GM19452 (cell line): ENCODE results near the gene NUP107.

Experiments
- ATAC-seq: cut with Tn5 transposase; IDR thresholded peaks from one replicate; pipeline ENCODE4 v1.9.1; 2021; ENCODE audit not compliant: unreplicated experiment

NUP107 gene

DNA sequence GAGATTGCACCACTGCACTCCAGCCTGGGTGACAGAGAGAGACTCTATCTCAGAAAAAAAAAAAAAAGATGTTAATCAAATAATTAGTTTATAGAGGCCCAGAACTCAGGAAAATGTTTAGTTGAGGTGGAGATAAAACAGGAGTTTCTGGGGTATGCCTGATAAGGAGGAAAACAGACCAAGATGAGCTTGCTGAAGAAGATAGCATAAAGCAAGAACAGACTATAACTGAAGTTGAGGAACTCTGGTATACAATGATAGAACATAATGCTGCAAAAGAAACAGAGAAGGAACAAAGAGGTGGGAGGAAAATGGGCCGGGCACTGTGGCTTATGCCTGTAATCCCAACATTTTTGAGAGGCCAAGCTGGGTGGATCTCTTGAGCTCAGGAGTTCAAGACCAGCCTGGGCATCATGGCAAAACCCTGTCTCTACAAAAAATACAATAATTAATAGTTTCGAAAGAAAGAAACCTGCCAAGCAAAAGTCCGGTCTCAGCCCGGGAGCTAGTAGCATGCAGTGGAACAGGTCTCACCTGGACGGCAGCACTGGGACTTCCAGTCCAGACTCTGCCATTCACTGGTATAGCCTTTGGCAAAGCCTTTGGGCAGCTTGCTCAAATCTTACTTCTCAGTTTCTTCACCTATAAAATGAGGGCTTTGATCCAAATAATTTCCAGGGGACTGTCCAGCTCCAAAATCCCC lies 84.6 kb downstream of the NUP107 start:
- no peak for ATAC-seq

DNA sequence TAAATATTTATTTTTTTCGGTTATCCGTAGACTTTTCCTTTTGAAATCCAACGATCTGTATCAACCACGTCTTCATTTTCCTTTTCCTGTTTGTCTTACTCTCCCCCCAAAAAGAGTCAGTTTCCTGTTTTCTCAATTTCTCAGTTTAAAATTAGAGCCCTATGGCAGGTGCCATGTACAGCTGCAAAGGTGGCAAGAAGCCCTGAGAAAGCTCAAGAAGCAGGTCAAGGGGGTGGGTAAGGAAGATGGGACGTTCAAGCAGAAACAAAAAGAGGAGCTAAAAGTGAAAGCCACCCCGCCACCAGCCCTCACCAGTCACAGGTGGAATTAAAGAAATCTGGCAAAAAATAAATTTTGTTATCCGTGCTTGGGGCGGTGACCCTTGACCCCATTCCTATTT lies 85.9 kb downstream of the NUP107 start:
- no peak for ATAC-seq

DNA sequence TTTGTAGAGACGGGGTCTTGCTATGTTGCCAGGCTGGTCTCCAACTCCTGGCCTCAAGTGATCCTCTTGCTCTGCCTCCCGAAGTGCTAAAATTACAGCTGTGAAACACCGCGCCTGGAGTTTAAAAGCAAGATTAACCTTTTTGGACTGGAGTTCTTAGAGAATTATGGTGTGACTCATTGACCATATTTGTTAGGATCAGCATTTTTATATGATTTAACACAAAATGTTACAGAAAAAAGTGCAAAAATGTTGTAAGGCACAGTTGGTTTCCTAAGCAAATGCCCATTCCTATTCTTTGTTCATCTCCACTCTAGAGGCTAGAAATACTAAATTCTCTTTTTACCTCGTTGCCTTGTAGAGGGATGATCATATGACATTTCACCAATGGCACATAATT lies 86.8 kb downstream of the NUP107 start:
- no peak for ATAC-seq

DNA sequence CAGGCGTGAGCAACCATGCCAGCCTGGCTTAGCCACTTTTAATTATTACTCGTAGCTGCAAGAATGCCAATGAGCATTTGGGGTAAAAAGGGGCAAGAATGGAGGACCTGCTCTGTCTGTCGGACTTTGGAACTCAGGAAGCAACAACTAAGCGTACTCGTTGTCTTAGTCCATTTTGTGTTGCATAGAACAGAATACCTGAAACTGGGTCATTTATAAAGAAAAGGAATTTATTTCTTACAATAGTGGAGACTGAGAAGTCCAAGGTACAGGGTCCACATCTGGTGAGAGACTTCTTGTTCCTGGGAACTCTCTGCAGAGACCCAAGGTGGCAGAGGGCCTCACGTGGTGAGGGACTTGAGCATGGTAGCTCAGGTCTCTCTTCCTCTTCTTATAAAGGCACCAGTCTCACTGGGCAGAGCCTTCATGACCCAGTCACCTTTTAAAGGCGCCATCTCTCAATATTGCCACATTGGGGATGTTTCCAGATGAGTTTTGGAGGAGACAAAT lies 88.4 kb downstream of the NUP107 start:
- no peak for ATAC-seq

DNA sequence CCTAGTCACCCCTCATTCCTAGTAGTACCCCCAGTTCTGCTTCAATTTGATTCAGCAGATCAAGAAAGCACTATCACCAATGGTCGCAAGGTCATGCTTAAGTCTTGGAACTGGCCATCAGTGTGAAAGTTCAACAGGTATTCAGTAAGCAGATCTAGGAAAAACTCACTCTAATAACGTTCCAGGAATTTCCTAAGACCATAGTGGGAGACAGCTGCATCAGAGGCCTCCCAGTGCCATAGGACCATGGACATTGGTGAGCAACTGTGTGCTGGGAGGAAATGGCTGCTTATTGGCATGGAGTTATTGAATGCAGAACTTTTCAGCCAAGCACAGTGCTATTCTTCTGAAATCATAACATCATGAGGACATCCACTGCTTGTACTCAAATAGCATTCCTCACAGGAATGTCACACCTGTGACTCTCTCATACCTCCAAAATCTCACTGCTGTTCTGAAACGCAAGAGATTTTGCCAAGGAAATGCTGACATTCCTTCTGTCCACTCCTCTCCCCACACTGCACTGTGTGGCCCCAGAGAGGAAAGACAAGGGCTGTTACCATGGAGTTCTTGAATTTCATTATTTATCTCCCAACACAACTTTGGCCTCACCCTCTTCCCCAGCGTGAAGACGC lies 90.3 kb downstream of the NUP107 start:
- no peak for ATAC-seq

DNA sequence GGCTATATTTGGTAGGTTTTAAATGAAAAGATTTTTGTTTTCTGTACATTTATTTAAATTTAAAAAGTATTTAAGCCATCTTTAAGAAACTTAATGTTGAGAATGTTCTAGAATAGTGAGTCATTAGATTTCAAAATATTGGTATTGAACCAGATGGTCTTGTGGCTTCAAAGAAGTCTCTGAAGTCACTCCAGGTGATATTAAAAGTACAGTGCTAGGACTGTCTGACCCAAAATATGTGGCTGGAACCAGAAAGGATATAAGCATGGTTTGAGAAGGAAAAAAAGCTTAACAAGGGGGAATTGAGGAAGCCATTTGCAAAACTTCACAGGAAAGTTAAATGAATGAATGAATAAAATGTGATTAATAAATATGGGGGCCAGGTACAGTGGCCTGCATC lies 92.5 kb downstream of the NUP107 start:
- no peak for ATAC-seq

DNA sequence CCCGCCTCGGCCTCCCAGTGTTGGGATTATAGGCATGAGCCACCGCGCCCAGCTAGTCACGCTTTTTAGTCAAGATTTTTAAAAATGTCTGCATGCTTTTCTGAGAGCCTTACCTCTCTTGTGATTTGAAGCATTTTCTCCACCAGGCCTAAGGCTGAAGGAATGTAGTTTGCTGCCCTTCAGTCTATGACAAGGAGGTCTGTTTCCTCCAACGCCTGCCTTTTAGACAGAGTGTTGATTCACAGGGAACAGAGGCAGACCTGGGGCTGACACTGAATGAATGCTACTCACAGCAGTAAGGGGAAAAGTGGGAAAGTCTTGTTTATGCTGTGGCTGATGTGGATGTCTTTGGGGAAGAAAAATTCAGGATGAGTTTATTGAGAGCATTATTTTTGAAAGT lies 94.0 kb downstream of the NUP107 start:
- ATAC-seq: no peak

DNA sequence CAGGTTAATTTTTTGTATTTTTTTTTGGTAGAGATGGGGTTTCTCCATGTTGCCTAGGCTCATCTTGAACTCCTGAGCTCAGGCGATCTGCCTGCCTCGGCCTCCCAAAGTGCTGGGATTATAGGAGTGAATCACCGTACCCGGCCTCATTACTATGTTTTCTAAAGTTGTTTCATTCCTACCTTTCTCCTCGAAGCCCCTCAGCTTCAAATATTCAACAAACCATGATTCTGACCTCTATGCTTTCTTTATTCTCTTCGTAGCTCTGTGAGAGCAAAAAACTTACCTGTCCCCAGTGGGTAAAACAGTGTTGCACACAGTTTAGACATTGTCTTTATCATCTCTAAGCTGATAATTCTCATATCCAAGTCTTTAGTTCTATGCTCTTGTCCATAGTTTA lies 95.0 kb downstream of the NUP107 start:
- ATAC-seq: no peak

DNA sequence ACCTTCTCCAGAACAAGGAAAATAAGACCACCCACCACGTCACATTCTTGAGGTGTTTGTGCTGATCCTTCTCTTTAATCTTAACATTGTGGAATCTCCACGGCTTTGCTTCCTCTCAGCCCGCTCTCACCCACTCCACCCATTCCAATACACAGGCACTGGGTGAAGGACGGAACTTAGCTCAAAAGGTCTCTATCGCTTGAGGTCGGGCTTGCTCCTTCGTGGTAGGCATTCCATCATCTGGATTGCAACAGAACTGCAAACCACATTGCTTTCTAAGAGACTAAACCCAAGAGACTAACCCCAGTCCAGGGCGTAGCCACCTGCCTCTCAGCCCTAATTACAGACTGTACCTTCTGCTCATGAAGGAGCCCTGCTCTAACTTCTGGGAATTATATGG lies 97.2 kb downstream of the NUP107 start:
- no peak for ATAC-seq

DNA sequence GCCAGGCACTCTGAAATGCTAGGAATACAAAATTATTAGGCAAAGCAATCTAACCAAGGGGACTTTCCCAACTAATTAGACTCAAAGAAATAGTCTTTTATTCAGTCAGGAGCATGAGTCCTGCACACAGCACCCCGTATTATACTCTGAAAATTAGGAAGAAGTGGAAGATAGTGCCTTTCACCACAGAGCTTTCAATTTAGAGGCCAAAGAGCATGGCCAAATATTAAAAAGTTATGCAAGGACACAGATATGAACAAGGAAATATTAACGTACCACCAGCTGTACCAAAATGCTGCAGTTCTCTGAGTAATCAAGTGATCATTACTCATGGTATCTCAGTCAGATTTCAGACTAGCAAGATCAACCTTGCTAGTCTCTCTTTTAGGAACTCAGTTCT lies 98.6 kb downstream of the NUP107 start:
- ATAC-seq: no peak

DNA sequence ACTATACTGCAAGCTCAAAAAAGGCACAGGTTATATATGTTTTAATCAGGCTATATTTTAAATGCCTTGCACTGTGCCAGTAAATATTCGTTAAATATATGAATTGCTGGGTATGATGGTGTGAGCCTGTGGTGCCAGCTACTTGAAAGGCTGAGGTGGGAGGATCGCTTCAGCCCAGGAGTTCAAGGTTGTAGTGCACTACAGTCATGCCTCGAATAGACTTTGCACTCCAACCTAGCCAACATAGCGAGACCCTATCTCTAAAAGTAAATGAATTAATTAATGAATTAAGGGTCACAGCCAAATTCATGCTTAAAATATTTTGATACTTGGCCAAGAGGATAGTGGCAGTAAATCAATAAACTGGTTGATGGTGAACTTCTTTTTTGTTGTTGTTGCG lies 99.0 kb downstream of the NUP107 start:
- ATAC-seq: no peak

DNA sequence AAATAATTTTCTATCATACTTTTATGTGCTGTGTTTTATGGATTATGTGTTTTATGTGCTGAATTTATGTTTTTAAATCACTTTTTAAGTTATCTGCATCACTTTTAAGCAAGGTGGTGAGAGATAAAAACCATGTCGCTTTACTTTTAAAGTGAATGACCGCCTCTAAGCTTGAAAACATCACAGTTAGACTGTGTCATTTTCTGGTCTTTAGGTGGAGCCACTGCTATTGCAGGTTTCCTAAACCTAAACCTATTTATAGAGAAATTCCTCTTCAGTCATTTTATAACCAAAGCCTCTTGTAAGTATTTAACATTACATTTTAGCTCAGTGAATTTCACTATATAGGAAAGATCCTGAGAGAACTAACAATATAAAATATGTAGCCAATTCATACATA lies 100.2 kb downstream of the NUP107 start:
- ATAC-seq: no peak

DNA sequence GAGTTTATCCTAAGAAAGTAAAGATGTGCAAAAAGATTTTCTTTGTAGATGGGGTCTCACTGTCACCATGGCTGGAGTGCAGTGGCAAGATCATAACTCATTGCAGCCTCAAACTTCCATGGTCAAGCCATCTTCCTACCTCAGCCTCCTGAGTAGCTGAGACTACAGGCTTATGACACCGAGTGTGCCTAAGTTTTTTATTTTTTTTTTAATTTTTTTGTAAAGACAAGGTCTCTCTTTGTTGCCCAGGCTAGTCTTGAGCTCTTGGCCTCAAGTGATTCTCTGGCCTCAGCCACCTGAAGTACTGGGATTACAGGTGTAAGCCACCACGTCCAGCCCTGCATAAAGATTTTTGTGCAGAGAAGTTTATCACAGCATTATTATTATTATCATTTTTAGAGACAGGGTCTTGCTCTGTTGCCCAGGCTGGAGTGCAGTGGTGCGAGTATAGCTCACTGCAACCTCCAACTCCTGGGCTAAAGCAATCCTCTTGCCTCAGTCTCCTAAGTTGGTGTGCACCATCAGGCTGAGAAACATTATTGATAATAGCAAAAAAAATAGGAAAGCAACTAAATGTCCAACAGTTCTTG lies 101.9 kb downstream of the NUP107 start:
- no peak for ATAC-seq

DNA sequence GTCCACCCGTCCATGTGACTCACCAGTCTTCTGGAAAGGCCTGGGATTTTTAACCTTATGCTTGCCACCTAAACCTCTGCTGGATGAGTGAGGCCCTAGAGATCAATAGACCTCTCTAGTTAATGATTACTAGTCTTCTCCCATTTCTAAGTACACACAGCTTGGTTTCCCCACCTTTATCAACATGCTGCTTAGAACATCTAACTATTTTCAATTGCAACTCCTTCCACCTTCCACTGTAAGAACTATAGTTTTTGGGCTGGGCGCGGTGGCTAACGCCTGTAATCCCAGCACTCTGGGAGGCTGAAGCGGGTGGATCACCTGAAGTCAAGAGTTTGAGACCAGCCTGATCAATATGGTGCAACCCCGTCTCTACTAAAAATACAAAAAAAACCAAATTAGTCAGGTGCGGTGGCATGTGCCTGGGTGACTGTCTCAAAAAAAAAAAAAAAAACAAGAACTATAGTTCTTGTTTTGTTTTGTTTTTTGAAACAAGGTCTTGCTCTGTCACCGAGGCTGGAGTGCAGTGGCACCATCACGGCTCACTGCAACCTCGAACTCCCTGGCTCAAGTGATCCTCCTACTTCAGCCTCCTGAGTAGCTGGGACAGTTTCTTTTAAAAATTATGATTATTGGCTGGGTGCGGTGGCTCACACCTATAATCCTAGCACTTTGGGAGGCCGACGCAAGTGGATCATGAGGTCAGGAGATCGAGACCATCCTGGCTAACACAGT lies 102.5 kb downstream of the NUP107 start:
- ATAC-seq: no peak

DNA sequence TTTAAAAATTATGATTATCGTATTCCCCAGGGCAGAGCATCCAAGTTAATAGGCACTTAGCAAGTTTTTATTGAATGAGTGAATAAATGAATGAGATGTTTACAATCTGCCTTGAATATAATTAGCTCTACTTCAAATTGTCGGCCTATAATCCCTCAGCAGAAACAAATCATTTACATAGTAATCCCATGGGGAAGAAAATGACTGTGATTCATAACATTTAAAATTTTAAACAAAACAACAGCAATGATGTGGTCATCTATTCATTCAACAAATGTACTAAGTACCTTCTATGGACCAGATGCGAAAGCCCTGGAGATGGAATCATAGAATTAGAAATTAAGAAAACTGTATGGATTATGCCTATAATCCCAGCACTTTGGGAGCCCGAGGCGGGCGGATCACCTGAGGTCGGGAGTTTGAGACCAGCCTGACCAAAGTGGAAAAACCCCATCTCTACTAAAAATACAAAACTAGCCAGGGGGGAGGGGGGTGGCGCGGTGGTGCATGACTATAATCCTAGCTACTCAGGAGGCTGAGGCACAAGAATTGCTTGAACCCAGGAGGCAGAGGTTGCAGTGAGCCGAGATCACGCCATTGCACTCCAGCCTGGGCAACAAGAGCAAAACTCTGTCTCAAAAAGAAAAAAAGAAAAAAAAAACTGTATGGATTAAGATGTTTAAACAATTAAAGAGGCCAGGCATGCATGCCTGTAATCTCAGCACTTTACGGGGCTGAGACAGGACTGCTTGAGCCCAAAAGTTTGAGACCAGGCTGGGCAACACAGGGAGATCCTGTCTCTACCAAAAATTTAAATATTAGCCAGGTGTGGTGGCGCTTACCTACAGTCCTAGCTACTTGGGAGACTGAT lies 103.5 kb downstream of the NUP107 start:
- ATAC-seq: no peak

DNA sequence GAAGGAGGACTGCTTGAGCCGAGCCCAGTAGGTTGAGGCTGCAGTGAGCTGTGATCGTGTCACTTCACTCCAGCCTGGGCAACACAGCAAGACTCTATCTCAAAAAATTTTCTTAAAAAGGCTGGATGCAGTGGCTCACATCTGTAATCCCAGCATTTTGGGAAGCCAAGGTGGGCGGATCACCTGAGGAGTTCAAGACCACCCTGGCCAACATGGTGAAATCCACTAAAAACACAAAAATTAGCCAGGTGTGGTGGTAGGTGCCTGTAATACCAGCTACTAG lies 104.1 kb downstream of the NUP107 start:
- no peak for ATAC-seq

DNA sequence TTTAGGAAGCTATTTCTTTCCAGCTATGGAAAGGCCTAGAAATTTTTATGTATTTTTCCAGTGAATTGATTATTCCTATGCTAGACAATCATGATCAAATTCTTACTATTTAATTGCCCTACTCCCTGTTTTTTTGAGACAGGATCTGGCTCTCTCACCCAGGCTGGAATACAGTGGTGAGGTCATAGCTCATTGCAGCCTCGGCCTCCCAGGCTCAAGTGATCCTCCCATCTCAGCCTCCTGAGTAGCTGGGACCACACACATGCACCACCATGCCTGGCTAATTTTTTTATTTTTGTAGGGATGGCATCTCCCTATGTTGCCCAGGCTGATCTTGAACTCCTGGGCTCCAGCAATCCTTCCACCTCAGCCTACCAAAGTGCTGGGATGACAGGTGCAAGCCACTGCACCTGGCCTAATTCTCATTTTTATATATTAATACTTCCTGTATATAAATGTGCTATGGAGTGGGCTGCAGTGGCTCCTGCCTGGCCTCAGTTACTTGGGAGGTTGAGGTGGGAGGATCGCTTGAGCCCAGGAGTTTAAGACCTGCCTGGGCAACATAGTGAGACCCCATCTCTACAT lies 105.2 kb downstream of the NUP107 start:
- ATAC-seq: no peak

DNA sequence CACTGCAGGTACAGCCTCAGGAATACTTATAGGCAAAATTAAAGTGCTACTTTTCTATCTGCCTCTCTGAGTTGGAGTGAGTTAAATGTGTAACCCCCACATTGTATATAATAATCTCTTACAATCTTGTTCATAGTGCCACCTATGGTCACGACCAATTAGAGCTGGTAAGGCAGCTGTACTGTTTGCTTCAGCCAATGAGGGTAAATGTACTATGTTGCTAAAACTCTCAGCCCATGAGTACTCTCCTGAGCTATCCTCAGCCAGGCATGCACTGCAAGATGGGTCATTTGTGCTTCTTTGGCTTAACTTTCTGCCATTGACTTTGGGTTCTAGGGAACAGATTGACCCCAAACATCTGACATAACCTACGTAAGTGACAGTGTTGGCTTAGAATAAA lies 106.2 kb downstream of the NUP107 start:
- peak; percentile 80 for ATAC-seq

DNA sequence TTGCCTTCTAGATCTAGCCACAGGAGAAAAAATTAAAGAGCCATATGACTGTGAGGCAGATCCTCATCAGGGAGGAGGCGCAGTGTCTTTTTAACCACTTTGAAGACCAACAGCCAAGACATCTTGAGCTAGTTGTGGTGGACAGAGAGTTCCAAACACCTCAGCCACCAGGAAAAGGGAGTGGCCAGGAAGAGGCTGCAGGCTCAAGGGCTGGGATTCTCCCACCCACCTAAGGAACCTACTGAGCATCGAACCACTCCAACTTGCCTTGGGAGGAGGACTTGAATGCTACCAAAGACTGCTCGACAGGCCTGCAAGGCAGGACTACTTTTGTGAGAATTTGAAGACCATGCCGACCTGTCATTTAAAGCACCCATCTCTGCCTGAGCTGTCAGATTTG lies 106.7 kb downstream of the NUP107 start:
- no peak for ATAC-seq

DNA sequence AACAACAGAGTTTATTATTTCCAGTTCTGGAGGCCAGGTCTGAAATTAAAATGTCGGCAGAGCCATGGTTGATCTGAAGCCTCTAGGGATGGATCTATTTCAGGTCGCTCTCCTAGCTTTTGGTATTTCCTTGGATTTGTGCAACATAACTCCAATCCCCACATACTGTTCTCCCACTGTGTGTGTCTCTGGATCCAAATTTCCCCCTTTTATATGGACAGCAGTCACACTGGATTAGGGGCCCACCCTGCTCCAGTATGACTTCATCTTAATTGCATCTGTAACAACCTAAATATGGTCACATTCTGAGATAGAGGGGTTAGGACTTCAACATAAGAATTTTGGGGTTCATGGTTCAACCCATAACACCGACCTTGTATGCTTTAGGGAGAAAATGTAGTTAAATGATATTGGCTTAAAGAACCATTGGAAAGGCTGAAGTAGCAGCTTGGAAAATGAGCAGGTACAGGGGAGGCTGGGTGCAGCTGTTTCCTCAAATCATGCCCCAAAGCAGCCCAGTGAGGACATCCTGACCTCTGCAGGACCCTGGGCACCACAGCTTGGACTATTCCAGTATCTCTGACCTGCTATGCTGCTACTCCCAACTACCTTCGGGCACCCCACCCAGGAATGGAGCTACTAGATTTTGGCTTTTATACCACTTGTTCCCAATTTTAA lies 107.3 kb downstream of the NUP107 start:
- ATAC-seq: no peak
